A673 (cell line): ENCODE data around the gene CAVIN3.

Source experiments
- CTCF ChIP-seq: fragments of 300-800, 200-600 bp; sonication (generic); conservative IDR thresholded peaks from 2 replicates; pipeline ENCODE4 v1.5.1; 2017; ENCODE audit warnings: low read depth, mild to moderate bottlenecking, antibody characterized with exemption, low read length, moderate library complexity, mixed read lengths
- EZH2 ChIP-seq: fragments of 200-600 bp; sonication (generic); IDR thresholded peaks from 2 replicates; pipeline ENCODE4 v1.6.1; 2017; ENCODE audit warnings: borderline replicate concordance, low read depth, mild to moderate bottlenecking, mixed read lengths, antibody characterized with exemption, low read length; ENCODE audit not compliant: poor library complexity, severe bottlenecking

- TF ChIP-seq CTCF (no peak), EZH2 (no peak)
Observed at GRCh38 chr11:6350486-6350885, 30.2 kb upstream of the CAVIN3 start.
